Measurements from ENCODE around the gene OR10H2. TPM values are rescaled to one million over a fixed set of nuclear protein-coding genes. Genes with fewer than 3 reads are reported as not detected.
"Not testable (repeated sequence)": the region's sequence is repeated elsewhere in the genome, so short reads cannot be mapped to it uniquely, and the experiment has no call there.

OR10H2 gene
- total RNA-seq, 1 experiment from 2014 or later = not detected

DNA sequence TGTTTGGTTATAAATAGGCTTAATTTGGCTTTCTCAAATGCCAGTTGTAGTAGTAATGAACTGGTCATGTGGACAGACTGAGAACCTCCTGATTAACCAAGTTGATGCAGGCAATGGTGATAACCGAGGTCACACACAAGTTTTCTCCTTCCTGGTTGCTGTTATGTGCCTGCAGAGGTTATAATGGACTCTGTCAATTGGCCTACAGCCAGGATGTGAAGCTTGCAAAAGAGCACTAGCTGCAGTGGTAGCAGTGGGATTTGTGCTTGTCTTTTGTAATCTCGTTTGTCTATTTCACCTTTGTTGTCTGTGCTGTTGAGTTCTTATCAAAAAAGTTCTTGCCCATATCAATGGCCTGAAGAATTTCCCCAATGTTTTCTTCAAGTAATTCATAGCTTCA lies 30.6 kb downstream of the OR10H2 start:
- peaks cover 13% of the 10 kb centered on the region for H3K27me3 Mint-ChIP-seq (ENCODE audit: insufficient read depth, unreplicated experiment)
- no peak for TF ChIP-seq CTCF (IDR thresholded peaks at IDR 0.05; ENCODE audit: unreplicated experiment)
- peaks cover 12% of the 10 kb centered on the region for H3K9me3 Mint-ChIP-seq (ENCODE audit: unreplicated experiment)
- no peak overlapping the region for H3K27ac Mint-ChIP-seq (ENCODE audit: low read depth, unreplicated experiment)
- no peak overlapping the region for H3K4me3 Mint-ChIP-seq (ENCODE audit: unreplicated experiment)
- no TSS peak for BruUV-seq (replicated peaks)
- intact Hi-C loops (cut with micrococcal nuclease) = no loop called here
- no peaks in the 10 kb centered on the region for H3K36me3 Mint-ChIP-seq (ENCODE audit: insufficient read depth, unreplicated experiment)
- CTCF ChIA-PET = interaction anchor here (0.6 kb wide), 1 partner anchor 136 kb away, joined by 3 read pairs; no protein-coding TSS in a partner anchor
- POLR2A ChIA-PET = no interaction called here
- DNase-seq (ENCODE audit: unreplicated experiment) = no peak
- no peaks in the 10 kb centered on the region for H3K4me1 Mint-ChIP-seq (ENCODE audit: insufficient read depth, unreplicated experiment)

DNA sequence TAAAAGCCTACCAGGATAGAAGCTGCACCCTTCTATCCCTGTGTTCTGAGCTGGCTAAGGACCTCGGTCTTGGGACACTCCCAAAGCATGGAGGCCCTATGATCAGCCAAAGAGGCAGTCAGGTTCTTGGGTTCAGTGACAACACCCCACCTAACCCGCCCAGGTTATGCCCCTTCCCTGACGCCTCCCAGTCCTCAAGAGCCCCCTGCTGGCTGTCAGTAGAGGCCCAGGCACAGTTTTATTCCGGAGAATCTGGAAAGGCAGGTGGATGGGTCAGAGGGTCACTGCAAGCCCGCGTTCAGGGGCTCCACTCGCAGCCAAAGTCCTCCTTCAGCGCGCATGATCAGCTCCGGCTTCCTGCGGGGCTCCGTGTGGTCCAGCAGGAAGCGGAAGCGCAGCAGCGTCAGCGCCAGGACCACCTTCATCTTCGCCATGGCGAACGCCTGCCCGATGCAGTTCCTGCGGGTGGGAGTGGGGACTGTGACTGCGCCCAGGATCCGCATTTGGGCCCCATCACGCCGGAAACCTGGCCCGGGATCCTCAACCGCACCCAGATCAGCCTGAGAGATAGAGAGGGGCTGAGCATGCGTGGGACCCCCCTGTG lies 32.2 kb downstream of the OR10H2 start:
- no peaks in the 10 kb centered on the region for H3K4me1 Mint-ChIP-seq (ENCODE audit: insufficient read depth, unreplicated experiment)
- H3K9me3 Mint-ChIP-seq (ENCODE audit: unreplicated experiment) = peaks cover 16% of the 10 kb centered on the region
- BruUV-seq (replicated peaks) = no TSS peak
- no peak overlapping the region for H3K4me3 Mint-ChIP-seq (ENCODE audit: unreplicated experiment)
- no peak overlapping the region for H3K27ac Mint-ChIP-seq (ENCODE audit: low read depth, unreplicated experiment)
- intact Hi-C loops (cut with micrococcal nuclease) = no loop called here
- ChIA-PET CTCF (no interaction called here), POLR2A (no interaction called here)
- H3K27me3 Mint-ChIP-seq (ENCODE audit: insufficient read depth, unreplicated experiment) = peaks cover 13% of the 10 kb centered on the region
- no peak for TF ChIP-seq CTCF (IDR thresholded peaks at IDR 0.05; ENCODE audit: unreplicated experiment)
- no peaks in the 10 kb centered on the region for H3K36me3 Mint-ChIP-seq (ENCODE audit: insufficient read depth, unreplicated experiment)
- no peak for DNase-seq (ENCODE audit: unreplicated experiment)

DNA sequence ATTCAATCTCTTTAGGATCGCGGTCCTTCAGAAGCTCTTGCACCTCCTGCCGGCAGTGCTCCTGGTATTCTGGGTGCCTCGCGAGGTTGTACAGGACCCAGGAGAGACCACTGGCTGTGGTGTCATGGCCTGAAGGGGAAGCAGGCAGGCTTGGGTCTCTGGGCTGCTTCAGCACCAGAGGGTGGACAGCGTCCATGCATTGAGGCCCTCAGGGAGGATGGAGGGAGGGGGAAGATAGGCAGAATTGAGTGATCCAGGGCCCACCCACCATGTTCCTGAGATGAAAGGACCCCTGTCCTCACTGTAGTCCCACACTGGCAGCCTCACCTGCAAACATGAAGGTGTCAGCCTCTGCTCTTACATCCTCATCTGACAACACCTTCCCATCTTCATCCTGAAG lies 41.8 kb downstream of the OR10H2 start:
- Mint-ChIP-seq H3K4me3 (ENCODE audit: unreplicated experiment) (no peak overlapping the region), H3K9me3 (ENCODE audit: unreplicated experiment) (peaks cover 38% of the 10 kb centered on the region), H3K27me3 (ENCODE audit: insufficient read depth, unreplicated experiment) (no peaks in the 10 kb centered on the region), H3K27ac (ENCODE audit: low read depth, unreplicated experiment) (no peak overlapping the region), H3K4me1 (ENCODE audit: insufficient read depth, unreplicated experiment) (no peaks in the 10 kb centered on the region), H3K36me3 (ENCODE audit: insufficient read depth, unreplicated experiment) (no peaks in the 10 kb centered on the region)
- DNase-seq (ENCODE audit: unreplicated experiment) = no peak
- ChIA-PET POLR2A (no interaction called here), CTCF (no interaction called here)
- BruUV-seq (replicated peaks) = no TSS peak
- no peak for TF ChIP-seq CTCF (IDR thresholded peaks at IDR 0.05; ENCODE audit: unreplicated experiment)
- intact Hi-C loops (cut with micrococcal nuclease) = no loop called here

GRCh38 chr19:15774159-15774558 lies 46.3 kb downstream of the OR10H2 start:
- H3K27me3 Mint-ChIP-seq (ENCODE audit: insufficient read depth, unreplicated experiment); DNase-seq (ENCODE audit: unreplicated experiment); POLR2A ChIA-PET; H3K36me3 Mint-ChIP-seq (ENCODE audit: insufficient read depth, unreplicated experiment); intact Hi-C loops (cut with micrococcal nuclease); H3K4me3 Mint-ChIP-seq (ENCODE audit: unreplicated experiment); BruUV-seq (replicated peaks); H3K27ac Mint-ChIP-seq (ENCODE audit: low read depth, unreplicated experiment); H3K4me1 Mint-ChIP-seq (ENCODE audit: insufficient read depth, unreplicated experiment); CTCF ChIA-PET: not testable (repeated sequence)
- H3K9me3 Mint-ChIP-seq (ENCODE audit: unreplicated experiment) = peaks cover 56% of the 10 kb centered on the region

DNA sequence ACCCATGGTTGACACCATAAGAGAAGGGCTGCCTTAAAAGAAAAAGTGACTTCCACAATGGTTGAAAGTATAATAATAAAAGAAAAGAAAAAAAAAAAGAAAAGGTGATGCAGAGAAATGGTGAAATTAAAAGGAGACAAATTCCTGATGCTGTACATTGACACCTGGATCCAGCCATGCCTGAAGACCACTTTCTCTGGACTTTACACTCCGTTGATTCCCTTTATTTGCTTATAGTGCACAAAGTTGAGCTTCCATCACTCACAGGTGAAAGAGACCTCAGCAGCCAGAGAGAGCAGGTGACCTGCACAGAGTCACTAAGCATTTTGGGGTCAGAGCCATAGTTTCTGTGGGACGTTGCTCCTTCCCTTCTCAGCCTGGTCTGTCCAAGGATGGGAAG lies 47.4 kb downstream of the OR10H2 start:
- Mint-ChIP-seq H3K4me1 (ENCODE audit: insufficient read depth, unreplicated experiment) (no peaks in the 10 kb centered on the region), H3K27me3 (ENCODE audit: insufficient read depth, unreplicated experiment) (no peaks in the 10 kb centered on the region), H3K4me3 (ENCODE audit: unreplicated experiment) (no peak overlapping the region), H3K9me3 (ENCODE audit: unreplicated experiment) (peaks cover 52% of the 10 kb centered on the region), H3K27ac (ENCODE audit: low read depth, unreplicated experiment) (no peak overlapping the region), H3K36me3 (ENCODE audit: insufficient read depth, unreplicated experiment) (no peaks in the 10 kb centered on the region)
- intact Hi-C loops (cut with micrococcal nuclease) = no loop called here
- TF ChIP-seq CTCF (IDR thresholded peaks at IDR 0.05; ENCODE audit: unreplicated experiment) = no peak
- no peak for DNase-seq (ENCODE audit: unreplicated experiment)
- ChIA-PET CTCF (interaction anchor here (0.5 kb wide), 1 partner anchor 403 kb away, joined by 3 read pairs; no protein-coding TSS in a partner anchor), POLR2A (no interaction called here)
- no TSS peak for BruUV-seq (replicated peaks)

All from MCF 10A (cell line).